ENCODE data around the gene GABBR2.

GABBR2 gene

GRCh38 chr9:98634685-98635336 is 73.9 kb downstream of the GABBR2 start:
- no peak for DNase-seq (ENCODE audit: low spot score)

GRCh38 chr9:98632839-98633238 is 75.9 kb downstream of the GABBR2 start:
- DNase-seq (ENCODE audit: low spot score) = no peak

- DNase-seq (ENCODE audit: low spot score) = no peak
Measured at GRCh38 chr9:98627296-98627695, 81.4 kb downstream of the GABBR2 start.

- DNase-seq (ENCODE audit: low spot score) = no peak
Measured at GRCh38 chr9:98625728-98626127, 83.0 kb downstream of the GABBR2 start.

- no peak for DNase-seq (ENCODE audit: low spot score)
Measured at GRCh38 chr9:98619788-98620187, 88.9 kb downstream of the GABBR2 start.

- DNase-seq (ENCODE audit: low spot score) = no peak
Measured at GRCh38 chr9:98615633-98616032, 93.1 kb downstream of the GABBR2 start.

GRCh38 chr9:98614941-98615340 is 93.8 kb downstream of the GABBR2 start:
- no peak for DNase-seq (ENCODE audit: low spot score)

- DNase-seq (ENCODE audit: low spot score) = no peak
Measured at GRCh38 chr9:98612061-98612752, 96.5 kb downstream of the GABBR2 start.

- no peak for DNase-seq (ENCODE audit: low spot score)
Measured at GRCh38 chr9:98611319-98611718, 97.4 kb downstream of the GABBR2 start.

- DNase-seq (ENCODE audit: low spot score) = no peak
Measured at GRCh38 chr9:98610711-98611110, 98.0 kb downstream of the GABBR2 start.

- no peak for DNase-seq (ENCODE audit: low spot score)
Measured at GRCh38 chr9:98610211-98610610, 98.5 kb downstream of the GABBR2 start.

GRCh38 chr9:98609646-98610045 is 99.1 kb downstream of the GABBR2 start:
- no peak for DNase-seq (ENCODE audit: low spot score)

GRCh38 chr9:98607787-98608186 is 100.9 kb downstream of the GABBR2 start:
- DNase-seq (ENCODE audit: low spot score) = no peak

- no peak for DNase-seq (ENCODE audit: low spot score)
Measured at GRCh38 chr9:98607152-98607551, 101.6 kb downstream of the GABBR2 start.

GRCh38 chr9:98606730-98607129 is 102.0 kb downstream of the GABBR2 start:
- no peak for DNase-seq (ENCODE audit: low spot score)

GRCh38 chr9:98605116-98605515 is 103.6 kb downstream of the GABBR2 start:
- DNase-seq (ENCODE audit: low spot score) = no peak

GRCh38 chr9:98603821-98604383 is 104.8 kb downstream of the GABBR2 start:
- DNase-seq (ENCODE audit: low spot score) = no peak

GRCh38 chr9:98602839-98603500 is 105.8 kb downstream of the GABBR2 start:
- DNase-seq (ENCODE audit: low spot score) = no peak

- DNase-seq (ENCODE audit: low spot score) = no peak
Measured at GRCh38 chr9:98600631-98601030, 108.1 kb downstream of the GABBR2 start.

- DNase-seq (ENCODE audit: low spot score) = no peak
Measured at GRCh38 chr9:98599566-98600216, 109.0 kb downstream of the GABBR2 start.

GRCh38 chr9:98598861-98599260 is 109.9 kb downstream of the GABBR2 start:
- no peak for DNase-seq (ENCODE audit: low spot score)

- DNase-seq (ENCODE audit: low spot score) = no peak
Measured at GRCh38 chr9:98597236-98597771, 111.4 kb downstream of the GABBR2 start.

Measured in CD4-positive, alpha-beta T cell treated with Interleukin-15 for 4 hours (primary cell).